ENCODE measurements around the gene STOML1. TPM values are rescaled to one million over a fixed set of nuclear protein-coding genes. Genes with fewer than 3 reads are reported as not detected.
"Not testable (repeated sequence)": the region's sequence is repeated elsewhere in the genome, so short reads cannot be mapped to it uniquely, and the experiment has no call there.

STOML1 gene
- total RNA-seq, 1 experiment from 2014 or later = 19.9 TPM

DNA sequence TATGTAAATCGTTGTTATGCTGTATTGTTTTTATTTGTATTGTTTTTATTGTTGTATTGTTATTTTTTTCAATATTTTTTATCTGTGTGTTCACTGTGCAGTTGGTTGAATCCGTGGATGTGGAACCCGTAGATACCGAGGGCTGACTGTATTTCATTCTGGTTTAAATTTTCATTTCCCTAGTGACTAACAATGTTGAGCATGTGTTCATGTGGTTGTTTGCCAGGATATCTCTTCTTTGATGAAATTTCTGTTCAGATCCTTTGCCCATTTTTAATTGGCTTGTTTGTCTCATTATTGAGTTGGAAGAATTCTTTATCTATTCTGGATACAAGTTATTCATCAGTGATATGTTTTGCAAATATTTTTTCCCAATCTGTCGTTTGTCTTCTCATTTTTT, 29.7 kb downstream of the STOML1 start:
- DNase-seq (ENCODE audit: low read depth) = no peak

GRCh38 chr15:73960472-73961070, 31.5 kb downstream of the STOML1 start:
- not testable (repeated sequence) for DNase-seq (ENCODE audit: low read depth)

- no peak for DNase-seq (ENCODE audit: low read depth)
Measured at GRCh38 chr15:73959801-73960200, 32.3 kb downstream of the STOML1 start.

- peak; percentile 53 for DNase-seq (ENCODE audit: low read depth)
Measured at GRCh38 chr15:73959012-73959581, 33.0 kb downstream of the STOML1 start.

- DNase-seq (ENCODE audit: low read depth) = no peak
Measured at GRCh38 chr15:73957785-73958184, 34.3 kb downstream of the STOML1 start.

- DNase-seq (ENCODE audit: low read depth) = peak; percentile 73
Measured at GRCh38 chr15:73957276-73957675, 34.8 kb downstream of the STOML1 start.

GRCh38 chr15:73956743-73957135, 35.4 kb downstream of the STOML1 start:
- DNase-seq (ENCODE audit: low read depth) = peak; percentile 98

DNA sequence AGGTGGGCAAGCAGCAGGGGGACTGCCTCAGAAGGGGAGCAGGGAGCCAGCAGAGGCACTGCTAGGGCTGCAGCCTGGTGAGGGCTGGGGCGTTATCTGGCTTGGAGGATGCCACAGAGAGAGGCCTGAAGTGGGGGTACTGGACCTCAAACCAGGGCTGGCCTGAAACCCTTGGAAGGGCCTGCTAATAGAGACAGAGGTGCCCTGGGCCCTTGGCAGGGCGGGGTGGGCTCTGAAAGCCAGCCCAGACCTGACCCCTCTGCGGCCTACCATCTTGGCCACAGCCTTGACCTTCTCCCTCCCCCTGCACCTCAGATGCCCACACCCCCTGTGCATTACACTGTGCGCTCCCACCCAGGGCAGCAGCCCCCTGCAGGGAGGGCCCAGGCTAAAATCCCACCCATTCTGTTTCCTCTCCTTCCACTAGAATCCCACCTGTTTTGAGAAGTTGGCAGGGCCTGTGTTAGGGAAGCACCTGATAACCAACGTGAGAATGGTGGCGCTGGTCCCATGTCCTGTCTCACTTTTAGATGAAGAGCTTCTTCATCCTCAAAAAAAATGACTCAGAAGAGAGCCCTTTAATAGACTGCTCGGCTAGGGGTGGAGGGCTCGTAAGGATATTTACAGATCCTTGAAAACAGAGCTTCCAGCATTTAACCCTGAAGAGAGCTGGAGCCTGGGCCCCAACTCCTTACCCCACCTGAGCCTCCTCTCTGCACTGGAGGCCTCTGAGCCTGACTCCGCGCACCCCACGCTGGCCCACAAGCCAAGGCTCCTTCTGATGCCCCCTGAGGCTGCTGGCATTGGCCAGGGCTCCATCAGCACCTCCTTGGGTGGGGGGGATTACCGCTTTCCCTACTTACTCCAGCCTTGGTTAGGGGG, 36.0 kb downstream of the STOML1 start:
- no peak for DNase-seq (ENCODE audit: low read depth)

DNA sequence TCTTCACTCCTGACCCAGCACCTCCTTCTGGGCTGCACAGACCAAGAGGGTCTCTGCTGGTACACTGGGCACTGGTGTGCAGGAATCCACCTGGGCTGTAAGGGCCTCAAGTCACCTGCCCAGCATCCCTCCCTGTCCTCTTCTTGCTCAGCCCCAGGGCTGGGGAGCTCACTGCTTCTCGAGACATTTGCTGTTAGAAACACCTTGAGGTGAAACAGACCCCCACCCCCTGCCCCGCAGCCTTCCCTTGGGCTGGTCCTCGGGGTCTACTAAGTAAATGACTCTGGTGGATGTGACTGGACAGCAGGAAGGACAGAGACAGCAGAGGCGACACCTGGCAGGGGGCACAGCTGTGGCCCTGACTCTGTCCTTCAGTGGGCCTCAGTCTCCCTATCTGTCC, 36.8 kb downstream of the STOML1 start:
- DNase-seq (ENCODE audit: low read depth) = no peak

DNA sequence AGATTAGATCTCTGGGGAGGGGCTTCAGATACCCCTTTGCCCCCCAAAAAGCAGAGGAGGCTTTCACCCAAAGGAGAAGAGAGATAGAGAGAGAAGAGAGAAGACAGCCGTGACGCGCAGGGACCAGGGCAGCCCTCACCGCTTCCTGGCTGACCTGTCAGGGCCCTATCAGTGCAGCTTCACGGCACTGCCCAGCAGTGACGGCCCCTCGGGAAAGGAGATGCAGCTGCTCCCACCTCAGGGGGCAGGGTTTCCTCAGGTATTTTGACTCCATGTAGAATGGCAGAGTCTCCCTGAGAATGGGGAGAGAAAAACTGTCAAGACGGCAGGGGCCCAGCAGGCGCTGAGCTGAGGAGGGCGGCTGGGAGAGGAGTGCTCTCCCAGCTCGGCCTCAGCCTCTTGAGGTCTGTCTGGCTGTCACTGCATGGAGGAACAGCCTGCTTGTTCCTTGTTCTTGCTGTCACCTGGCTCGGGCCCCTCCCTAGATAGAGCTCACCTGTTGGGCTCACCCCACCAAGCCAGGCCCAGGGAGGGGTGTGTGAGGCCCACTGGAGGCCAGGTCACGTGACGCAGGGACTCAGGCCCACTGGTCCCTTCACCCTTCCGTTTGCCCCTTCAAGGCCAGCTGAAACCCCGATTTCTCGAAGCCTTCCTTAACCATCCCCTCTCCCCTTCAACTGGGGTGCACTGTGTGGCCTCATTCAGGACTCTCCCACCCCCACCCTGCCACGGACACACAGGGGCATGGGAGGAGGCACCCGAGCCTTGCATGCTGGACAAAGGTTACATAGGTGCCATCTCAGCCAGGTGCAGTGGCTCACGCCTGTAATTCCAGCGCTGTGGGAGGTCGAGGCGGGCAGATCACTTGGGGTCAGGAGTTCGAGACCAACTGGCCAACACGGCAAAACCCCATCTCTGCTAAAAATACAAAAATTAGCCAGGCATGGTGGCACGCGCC, 37.6 kb downstream of the STOML1 start:
- no peak for DNase-seq (ENCODE audit: low read depth)

DNA sequence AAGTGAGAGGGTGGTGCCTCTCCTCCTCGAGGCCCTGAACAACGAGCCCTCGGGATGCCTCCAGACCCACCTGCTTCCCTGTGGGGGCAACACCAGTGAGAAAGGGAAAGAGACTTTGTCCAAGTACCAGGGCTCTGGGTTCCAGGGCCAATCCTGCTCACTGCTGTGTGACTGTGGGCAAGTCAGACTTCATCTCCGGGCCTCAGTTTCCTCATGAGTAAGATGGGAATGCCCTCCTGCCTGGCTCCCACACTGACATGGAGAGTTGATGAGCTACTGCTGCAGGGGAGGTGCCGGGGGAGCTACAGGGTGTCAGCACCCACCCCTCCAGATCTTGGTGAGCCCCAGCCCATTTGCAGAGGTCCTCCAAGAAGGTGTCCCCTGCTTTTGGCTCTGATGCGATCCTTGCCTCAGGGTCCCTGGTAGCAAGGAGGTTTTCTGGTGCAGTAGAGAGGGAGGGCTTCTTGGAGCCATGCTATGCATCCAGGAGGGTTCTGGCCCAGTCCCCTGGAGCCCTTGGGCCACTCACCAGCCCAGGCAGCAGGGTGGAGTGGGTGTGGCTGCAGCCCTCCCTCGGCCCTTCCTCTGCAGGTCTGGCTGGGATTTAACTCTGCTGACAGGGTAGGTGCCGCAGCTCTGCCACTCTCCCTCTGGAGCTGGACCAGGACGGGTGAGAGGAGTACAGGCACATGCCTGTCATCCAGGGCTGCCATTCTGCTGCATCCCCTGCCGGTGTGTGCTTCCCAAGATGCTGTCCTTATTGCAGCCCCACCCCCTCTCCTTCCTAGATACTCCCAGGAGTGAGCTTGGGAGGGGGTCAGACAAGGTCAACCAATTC, 39.0 kb downstream of the STOML1 start:
- DNase-seq (ENCODE audit: low read depth) = no peak

DNA sequence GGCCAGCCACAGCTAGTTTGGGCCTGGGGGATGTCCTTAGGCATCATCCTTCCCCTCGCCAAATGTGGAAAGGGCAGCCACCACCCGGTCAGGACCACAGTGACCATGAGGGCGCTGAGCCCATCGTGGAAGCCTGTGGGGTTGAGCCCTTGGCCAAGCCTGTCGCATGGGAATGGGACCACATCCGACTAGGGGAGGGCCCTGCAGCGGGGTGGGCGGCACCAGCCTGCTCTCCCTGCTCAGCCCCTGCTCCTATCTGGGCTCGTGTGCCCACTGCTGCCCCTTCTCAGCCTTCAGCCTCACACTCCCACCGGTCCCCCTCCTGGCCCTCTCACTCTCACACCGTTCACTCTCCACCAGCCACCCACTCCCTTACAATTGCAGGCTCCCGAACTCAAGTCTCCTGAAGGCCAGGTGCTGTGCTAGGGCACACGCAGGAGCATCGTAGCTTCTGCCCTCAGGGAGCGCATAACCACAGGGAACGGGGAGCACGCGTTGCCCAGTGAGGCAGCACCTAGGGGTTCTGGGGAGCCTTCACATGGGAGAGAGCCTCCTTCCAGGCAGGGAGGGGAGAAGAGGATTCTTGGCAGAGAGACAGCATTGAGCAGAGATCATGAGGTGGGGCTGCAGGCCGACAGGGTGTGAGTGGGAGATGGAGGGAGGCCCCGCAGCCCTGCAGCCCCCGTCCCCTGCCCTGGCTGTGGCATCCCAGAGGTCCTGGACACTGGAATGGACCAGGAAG, 39.8 kb downstream of the STOML1 start:
- no peak for DNase-seq (ENCODE audit: low read depth)

GRCh38 chr15:73951601-73952000, 40.5 kb downstream of the STOML1 start:
- DNase-seq (ENCODE audit: low read depth) = no peak

- DNase-seq (ENCODE audit: low read depth) = peak; percentile 89
Measured at GRCh38 chr15:73950831-73951561, 41.1 kb downstream of the STOML1 start.

DNA sequence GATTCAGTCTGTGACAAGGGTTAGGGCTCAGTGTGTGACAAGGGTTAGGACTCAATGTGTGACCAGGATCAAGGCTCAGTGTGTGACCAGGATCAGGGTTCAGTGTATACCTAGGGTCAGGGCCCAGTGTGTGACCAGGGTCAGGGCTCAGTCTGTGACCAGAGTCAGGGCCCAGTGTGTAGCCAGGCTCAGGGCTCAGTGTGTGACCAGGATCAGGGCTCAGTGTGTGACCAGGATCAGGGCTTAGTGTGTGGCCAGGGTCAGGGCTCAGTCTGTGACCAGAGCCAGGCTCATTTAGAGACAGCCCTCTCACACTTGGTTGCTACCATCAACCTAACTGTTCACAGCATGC, 41.6 kb downstream of the STOML1 start:
- no peak for DNase-seq (ENCODE audit: low read depth)

DNA sequence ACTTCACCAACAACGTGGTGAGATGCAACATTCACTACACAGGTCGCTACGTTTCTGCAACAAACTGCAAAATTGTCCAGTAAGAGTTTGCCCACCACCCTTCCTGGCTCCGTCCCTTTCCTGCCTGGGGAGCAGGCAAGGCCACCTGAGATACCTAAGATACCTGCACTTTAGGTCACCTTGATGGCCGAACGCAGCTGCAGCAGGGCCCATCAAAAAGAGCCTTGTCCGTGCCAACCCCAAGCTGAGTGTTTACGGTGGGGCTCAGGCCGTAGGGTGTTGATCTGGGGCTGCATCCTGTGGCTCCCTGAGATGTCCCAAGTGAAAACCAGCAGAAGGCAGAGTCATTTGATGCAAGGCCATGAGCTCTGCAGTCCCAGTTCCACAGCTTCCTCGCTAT, 42.6 kb downstream of the STOML1 start:
- DNase-seq (ENCODE audit: low read depth) = no peak

DNA sequence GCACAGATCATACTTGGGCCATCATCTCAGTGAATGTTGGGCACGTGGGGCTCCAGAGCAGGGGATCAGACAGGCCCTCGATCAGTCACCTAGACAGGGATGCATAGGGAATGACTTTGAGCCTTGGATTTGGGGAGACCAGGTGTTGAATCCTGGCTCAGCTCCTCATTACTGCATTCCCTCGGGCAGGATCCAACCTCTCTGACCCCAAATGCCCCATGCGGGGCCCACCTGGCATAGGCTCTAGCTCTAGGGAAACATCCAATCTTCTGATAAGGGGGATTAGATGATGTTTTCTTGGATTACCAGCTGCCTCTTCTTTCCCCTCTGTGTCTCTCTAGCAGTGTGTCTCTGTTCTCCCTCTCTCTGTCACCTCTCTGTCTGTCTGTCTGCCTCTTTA, 43.1 kb downstream of the STOML1 start:
- DNase-seq (ENCODE audit: low read depth) = no peak

DNA sequence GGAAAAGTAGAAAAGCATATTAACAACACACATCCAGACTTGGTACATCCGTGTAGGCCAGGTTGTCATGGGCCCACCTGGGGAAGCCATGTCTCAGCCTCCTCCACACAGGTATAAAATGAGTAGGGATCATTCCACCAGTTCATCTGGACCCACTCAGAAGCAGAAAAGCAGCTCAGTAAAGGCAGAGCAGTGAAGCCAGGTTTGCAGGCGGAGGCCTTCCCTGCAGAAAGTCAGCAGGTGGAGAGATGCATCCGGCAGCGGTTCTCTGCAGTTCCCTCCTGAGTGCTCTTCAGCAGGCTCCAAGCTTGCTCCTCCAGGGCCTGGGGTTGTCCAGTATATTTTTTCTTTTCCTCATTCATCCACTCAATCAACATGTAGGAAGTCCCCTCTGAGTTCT, 43.7 kb downstream of the STOML1 start:
- DNase-seq (ENCODE audit: low read depth) = no peak

GRCh38 chr15:73947651-73948050, 44.4 kb downstream of the STOML1 start:
- no peak for DNase-seq (ENCODE audit: low read depth)
